Suppressor macrophage (primary cell): ENCODE results near the gene PSMB8.
"Not testable (repeated sequence)": the region's sequence is repeated elsewhere in the genome, so short reads cannot be mapped to it uniquely, and the experiment has no call there.

Experiments used
- DNase-seq, 4 experiments: peaks; one replicate each; pipeline ENCODE4 v3.0.0-alpha.2; 2020 to 2022
- total RNA-seq, 17 experiments: gene quantifications; one replicate each; lab custom pipeline; 2026; ENCODE audit warnings: mixed read lengths in 6 of 17, inconsistent platforms in 3 of 17; lab: John Stamatoyannopoulos, UW

The PSMB8 gene
- 51.6 to 120 (median 71.9) reads per million in 17 experiments for total RNA-seq

DNA sequence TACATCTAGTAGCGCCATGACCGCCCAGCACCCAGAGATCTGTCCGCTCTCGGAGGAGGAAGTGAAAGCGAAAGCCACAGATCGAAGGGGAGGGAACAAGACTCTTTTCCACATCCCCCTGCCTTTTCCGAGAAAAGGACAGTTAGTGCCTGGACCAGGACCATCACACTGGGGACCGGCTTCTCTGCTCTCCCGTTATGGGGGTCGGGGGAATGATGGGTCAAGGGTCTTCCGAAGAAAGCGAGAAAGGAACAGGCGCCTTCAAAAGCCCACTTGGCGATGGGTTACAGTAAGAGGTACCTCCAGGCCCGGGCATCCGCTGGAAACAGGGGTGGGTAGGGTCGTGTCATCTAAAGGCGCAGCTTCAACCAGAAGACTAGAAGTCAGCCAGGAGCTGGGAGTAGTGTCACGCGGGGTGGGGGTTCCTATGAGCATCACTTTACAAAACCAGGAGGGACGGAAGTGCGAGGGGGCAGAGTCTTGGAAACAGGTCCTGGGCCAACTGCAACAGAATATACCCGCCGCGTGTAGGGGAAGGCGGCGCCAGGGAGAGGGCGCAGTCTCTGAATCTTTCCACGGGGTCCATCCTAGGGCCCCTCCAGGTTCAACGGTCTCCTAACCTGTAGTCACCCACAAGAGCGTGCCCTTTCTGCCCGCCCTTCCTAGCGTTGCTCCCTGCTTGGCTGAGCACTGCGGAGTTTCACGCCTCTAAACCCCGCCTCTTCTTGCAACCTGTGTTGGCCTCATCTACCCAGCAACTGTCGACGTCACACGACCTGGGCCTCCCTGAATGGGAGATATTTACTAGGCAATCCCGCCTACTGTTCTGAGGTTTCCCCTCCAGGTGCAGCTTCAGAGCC lies at the start of gene PSMB8:
PSMB8 (minus strand) TSS at position 69 of the 860 bp plus-strand sequence; CDS start at position 18, 51 bp downstream.
- peak; percentile 94 to 95 (median 94) for DNase-seq

DNA sequence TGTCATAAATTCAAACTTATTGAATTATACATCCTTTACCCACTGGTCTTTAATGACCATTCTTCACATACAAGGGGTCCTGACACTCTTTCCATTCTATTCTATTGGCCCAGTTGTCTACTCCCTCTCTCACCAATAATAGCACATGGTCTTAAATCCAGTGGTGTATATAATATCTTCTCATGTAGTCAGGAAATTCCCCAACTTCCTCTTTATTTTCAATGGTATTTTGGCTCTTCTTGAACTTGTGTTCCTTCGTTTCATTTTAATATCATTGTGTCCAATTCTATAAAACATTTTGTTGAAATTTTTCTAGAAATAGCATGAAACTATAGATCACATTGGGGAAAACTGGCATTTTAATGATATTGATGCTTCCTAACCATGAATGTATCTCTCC lies 47.0 kb upstream of the PSMB8 start:
- DNase-seq: peak in 2 of 4 experiments; percentile 18 to 51

DNA sequence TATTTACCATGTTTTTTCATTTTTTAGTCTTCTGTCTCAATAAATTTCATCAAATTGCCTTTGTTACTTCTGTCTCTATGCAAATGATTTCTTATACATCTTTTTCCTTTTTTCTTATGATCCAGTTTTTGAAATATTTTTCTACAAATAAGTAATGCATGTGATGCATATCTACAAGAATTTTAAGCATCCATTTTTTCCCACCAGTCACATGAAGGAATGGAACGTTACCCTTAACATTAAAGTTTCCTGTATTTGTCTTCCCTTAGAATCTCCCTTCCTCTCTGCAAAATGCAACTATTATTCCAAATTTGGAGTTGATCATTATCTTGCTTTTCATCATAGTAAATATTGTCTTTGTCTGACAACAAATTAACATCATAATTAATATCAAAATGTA lies 45.7 kb upstream of the PSMB8 start:
- no peak for DNase-seq

DNA sequence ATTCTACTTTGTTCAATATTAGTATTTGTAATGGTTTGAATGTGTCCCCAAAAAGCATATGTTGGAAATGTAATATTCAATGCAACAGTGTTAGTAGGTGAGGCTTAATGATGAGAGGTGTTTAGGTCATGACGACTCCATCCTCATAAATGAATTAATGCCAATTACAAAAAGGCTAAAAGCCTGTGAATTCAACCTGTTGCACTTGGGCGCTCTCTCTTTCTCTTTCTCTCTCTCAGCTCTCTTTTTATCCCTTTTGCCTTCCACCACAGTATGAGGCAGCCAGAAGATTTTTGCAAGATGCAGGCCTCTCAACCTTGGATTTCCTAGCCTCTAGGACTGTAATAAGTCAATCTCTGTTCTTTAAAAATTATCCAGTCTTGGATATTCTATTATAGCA lies 44.7 kb upstream of the PSMB8 start:
- DNase-seq: no peak

DNA sequence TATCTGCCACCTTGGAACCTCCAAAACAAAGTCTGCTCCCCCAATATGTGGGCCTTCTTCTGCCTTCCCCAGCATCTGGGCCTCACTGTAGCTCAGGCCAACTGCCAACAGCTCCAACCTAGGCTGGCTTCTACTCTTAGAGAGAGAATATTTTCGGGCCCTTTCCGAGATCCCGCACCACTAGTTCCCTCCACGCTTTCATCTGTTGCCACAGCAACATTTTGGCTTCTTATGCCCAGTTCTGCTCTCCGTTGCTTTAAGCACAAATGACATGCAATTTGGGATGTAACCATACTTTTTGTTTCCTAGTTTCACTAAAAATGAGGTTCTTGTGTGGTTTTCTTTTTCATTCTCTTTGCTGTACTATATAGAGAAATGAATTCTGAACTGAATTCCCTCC lies 43.8 kb upstream of the PSMB8 start:
- DNase-seq: no peak

DNA sequence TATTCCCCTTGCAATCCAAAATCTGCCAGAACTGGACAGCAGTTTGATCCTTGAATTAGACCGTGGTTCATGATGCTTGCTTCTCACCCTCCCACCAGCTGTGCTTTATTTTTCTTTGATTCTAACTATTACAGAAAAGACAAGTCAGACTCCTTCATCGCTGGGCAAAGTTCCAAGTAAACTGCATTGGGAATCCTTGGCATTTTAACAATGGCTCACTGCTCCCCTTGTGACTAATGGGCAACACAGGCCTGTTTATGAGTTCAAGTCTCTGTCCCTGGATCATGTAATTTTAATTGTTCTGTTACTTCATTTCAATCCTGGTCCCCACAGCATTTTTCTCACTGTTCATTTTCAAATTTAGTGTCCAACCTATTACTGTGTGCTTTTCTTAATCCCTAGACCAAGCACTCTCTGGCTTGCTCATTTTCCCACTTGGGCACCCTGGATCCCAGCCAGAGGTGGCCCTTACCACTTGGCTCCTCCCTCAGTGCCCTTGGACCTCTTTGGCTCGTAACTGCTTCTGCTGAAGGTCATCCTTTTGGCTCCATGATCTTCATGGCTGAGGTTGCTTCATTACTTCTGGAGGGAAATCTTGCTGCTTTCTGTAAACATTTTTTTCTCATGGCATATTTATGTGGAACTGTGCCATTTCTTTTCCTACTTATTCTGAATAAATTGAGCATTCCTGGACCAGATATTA lies 43.0 kb upstream of the PSMB8 start:
- DNase-seq: no peak

DNA sequence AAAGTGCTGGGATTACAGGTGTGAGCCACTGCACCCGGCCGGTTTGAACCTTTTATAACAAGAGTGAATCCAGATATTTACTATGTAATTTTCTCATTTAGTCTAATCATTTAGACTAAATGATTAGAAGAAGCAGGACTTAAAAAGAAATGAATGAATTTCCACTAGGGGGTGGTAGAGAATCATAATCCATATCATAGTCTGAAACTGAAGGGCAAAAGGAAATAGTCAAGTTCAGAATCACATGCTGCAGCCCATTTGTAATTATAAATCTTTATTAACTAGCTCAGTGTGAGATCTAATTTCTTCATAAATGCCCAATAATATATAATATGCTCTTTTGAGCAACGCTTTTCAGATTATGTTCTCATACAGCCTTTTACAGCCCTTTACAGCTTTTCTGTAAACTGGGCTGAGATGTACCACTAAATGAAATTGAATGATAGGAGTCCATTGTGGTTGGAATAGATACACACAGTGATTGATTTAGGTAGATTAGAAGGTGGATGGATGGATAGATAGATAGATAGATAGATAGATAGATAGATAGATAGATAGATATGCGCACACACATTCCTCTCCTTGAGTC lies 41.9 kb upstream of the PSMB8 start:
- DNase-seq: peak; percentile 18 to 92 (median 68)

DNA sequence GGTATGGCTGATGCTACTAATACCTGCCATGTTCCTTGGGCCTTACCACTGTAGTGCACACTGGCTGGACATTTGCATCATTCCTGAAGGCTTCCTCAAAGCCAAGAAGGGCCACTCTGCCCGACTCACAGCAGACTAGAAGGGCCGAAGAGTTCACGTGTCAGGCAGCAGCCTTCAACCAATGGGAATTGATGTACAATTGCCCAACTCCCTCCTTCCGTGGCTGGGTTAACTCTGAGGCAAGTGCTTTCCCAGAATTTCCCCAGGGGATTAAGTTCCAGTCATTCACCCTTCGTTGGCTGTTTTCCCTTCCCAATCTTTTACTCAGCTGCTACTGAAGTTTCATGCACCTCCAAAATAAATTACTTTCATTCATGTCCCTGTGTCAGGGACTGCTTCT lies 39.9 kb upstream of the PSMB8 start:
- DNase-seq: peak; percentile 29 to 69 (median 54)

DNA sequence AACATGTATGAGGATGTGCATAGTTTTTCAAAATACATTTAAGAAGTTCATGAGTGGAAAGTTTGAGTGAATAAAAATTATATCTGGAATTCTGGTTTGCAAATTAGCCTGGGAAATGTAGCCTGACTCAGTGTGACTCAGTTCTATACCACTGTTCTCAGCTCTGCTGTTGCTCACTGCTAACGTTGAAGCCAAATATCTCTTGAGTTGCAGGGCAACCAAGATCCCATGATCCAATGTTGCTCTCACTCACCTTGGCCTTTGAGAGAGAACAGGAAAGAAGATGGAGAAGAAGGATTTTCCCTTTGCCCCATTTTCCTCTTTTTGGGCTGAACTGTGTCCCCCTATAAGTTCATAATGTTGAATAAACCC lies 39.0 kb upstream of the PSMB8 start:
- no peak for DNase-seq

DNA sequence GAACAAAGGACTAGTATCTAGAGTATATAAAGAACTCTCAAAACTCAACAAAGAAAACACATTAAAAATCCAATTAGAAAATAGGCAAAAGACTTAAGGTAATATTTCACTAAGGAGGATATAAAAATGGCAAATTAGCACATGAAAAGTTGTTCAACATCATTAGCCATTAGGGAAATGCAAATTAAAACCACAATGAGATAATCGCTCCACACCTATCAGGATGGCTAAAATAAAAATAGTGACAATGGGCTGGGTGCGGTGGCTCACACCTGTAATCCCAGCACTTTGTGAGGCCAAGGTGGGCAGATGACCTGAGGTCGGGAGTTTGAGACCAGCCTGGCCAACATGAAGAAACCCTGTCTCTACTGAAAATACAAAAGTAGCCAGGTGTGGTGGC lies 37.1 kb upstream of the PSMB8 start:
- not testable (repeated sequence) for DNase-seq

DNA sequence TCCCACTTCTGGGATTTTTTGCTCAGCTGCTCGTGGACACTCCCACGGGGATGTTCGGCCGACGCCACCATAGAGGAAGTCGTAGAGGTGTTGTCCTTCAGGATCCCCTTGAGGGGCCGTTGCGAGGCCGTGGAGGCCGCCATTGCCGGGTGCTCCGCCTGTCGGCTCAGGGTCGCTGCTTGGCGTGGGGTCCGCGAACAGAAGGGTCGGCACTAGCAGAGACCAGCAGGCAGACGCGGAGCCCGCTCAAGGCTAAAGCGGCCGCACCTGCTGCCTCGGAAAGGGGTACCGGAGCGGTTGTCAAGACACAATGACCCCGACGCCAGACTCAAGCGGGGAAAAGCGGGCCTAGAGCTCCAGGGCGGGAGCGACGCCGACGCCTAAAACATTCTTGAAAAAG lies 35.8 kb upstream of the PSMB8 start:
- DNase-seq: peak in 1 of 4 experiments; percentile 15

DNA sequence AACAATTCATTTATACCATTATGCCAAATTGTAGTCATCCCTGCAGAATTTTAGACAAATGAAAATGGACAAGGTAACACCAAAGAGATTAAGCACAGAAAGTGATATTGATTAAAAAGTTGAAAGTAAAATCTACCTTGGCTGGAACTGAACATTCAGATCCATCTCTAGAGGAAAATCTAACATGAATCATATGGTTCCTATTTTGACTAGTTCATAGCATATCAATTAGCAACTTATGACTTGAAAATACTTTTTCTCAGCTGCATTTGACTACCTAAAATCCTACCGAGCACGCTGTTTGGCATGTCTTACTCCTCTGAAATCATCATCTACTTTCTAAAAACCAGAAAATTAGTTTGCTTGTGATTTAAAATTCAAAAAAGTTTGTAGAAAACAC lies 32.8 kb upstream of the PSMB8 start:
- DNase-seq: no peak

DNA sequence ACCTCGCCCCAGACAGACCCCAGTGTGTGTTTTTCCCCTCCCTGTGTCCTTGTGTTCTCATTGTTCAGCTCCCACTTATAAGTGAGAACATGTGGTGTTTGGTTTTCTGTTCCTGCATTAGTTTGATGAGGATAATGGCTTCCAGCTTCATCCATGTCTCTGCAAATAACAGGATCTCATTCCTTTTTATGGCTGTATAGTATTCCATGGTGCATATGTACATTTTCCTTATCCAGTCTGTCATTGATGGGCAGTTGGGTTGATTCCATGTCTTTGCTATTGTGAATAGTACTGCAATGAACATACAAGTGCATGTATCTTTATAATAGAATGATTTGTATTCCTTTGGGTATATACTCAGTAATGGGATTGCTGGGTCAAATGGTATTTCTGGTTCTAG lies 30.1 kb upstream of the PSMB8 start:
- not testable (repeated sequence) for DNase-seq

DNA sequence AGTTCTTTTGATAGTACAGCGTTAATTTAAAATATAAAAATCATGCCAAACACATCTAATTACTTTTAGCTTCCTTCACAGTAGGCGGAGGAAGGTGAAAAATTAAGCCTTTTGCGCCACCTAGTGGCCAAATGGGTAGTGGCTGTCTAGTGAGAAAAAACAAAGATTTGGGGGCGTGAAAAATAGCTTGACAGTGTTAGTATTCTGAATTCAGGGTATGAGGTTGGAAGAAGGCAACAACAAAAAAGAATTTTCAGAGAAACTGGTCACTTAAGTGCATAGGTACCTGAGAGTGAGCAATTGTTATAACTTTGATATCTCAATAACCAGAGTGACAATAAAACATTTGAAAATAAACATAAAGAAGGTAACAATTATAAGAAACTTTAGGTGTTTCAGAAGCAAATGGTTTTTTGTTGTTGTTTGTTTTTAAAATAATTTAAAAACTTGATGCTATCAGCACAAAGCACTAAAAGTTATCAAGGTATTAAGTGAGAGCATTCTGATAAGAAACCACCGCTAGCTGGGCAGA lies 24.5 kb upstream of the PSMB8 start:
- peak; percentile 88 to 93 (median 90) for DNase-seq

DNA sequence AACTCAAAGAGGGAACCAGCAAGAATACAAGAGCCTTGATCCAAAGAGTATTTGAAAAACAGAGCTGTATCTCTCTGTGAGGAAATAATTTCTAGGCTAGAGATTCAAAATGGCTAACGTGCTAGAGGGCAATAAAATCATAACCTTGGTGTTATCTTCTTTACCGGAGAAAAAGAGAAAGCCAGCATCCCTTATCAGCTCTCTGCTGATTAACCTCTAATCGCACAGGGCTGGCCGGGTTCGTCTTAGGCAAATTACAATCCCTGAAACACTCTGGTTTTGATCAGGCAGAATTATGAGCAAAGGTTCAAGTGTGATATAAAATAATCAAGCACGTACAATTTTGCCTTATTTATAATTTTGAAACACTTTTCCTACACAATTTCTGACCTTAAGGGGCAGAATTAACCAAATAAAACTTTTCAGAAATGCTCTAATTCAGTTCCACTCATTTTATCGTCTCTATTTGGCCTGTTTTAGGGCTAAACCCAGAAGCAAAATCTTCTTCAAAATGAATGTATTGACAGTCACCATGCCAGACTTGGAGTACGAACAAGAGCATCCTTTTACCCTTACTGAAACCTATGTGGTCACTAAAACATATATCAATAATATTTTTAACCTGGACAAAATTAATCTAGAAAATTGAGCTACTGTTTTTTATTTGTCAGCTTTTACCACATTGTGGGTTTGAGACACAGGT lies 23.9 kb upstream of the PSMB8 start:
- no peak for DNase-seq

DNA sequence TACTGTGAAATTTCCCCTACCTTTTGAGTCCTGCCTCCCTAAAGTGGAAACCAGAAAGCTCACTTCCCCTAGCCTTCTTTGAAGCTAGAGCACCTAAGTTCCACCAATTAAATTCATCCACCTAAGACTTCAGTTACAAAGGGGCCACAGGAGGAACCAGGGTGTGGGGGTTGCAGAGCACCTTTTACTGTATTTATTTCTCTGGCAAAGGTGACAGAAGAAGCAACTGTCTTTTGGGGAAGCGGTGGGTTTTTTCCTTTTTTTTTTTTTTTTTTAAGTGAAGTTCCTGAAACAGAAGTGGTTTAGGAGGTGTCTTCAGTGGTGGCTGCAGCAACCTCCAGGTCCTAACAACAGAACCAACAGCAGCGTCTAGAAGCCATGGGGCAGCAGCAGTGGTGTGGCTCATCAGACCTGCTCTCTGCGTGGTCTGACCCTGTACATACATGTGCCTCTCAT lies 23.2 kb upstream of the PSMB8 start:
- peak; percentile 5 to 34 (median 31) for DNase-seq

DNA sequence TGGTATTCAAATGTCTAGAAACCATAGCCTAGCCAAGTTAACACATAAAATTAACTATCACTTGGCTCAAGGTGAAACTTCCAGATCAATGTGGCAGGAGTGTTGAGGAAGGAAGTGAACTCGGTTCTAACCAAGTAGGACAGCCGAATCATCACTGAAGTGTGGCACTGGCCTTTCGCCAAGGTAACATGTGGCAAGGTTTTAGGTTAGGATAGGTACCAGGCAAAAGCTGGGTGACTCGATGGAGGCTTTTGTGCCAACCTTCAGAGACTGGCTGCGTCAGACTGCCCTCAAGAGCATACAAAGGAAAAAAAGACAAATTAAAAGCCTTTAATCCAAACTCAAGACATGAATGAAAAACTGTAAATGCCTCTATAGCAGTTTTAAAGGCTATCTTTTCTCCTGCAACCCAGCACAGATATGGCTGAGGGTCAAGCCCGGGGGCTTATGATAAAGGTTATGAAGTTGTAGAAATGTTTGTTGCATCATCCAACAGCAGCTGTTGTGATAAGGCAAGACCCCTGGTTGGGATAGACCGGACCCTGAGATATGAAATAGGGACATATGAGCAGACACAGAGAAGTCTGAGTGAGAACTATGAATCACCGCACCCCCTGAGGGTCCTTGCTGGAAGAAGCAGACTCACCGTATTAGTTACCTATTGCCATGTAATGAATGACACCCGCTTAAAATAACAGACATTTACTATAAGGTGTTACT lies 22.0 kb upstream of the PSMB8 start:
- no peak for DNase-seq

DNA sequence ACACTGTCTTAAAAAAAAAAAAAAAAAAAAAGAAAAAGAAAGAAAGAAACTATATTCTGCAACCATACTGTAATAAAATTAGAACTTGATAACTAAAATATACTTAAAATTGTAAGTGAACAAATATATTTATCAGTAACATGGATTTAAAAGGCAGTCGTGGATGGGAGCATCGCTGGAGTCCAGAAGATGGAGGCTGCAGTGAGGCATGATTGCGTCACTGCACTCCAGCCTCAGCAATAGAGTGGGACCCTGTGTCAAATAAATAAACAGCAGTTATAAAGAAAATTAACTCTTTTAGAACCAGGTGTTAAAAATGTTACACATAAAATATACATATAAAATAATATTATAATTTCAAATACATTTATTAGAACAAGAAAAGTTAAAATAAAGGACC lies 18.9 kb upstream of the PSMB8 start:
- DNase-seq: no peak

DNA sequence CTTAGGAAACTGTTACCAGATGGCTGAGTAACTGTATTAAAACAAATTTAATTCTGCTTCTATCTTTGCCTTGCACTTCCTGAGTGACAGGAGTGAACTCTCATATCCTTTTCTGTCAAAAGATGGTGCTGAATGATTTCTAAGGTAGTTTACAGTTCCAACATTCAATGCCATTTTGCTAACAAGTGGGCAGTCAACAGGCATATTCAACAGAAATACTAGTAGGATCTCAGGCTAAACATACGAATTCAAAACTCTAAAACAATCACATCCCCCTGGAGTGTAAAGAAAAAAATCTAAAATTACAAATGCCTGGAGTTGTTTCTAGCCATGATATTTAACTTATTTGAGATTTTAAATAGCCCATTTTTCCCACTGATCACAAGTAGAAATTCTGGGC lies 16.8 kb upstream of the PSMB8 start:
- no peak for DNase-seq

DNA sequence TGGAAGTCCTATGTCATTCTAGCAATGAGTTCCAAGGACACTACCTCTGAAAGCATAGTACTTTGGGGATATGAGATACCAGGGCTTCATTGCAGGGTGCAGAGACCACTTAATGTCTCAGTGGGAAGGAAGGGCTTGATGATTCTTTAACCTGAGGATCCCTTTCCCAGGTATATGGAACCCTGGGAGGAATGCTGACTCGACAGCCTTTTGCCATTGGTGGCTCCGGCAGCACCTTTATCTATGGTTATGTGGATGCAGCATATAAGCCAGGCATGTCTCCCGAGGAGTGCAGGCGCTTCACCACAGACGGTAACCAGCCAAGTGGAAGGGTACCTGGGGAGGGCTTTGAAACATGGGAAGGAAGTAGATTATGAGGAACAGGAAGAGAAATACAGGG lies 14.3 kb upstream of the PSMB8 start:
- DNase-seq: no peak

DNA sequence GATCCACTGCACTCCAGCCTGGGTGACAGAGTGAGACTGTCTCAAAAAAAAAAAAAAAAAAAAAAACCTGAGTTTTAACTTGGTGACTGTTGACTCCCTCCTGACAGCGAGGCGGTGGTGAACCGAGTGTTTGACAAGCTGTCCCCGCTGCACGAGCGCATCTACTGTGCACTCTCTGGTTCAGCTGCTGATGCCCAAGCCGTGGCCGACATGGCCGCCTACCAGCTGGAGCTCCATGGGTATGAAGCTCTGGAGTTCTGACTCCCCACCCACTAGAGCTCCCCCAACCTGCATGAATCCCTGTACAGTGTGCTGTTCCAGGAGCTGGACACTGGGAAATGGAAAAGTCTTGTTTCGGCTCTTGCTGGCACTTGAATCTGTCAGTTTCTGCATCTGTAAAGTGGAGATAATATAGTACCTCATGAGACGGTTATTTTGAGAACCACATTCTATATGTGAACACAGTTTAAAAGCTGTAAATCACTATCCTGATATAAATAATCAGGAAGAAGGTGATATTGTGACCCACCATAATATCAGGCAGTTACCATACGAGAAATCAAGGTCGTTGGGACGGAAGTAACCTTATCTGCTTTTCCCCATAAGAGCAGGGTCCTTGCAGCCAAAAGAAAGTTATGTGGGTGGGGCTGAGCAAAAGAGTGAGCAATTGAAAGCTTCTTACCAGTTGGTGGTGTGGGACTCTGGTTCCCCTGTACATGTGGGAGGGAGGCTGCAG lies 13.5 kb upstream of the PSMB8 start:
- no peak for DNase-seq
